HepG2 (cell line): Measurements from ENCODE around the gene BSG. TPM values are rescaled to one million over a fixed set of nuclear protein-coding genes. Genes with fewer than 3 reads are reported as not detected.

ENCODE experiments used
- ERF ChIP-seq: IDR thresholded peaks from 2 replicates; pipeline ENCODE4 v1.6.1; 2018; ENCODE audit warnings: missing biosample characterization, missing genetic modification reagents
- GLI4 ChIP-seq: sonication (generic); formaldehyde crosslinking; IDR thresholded peaks from 2 replicates; pipeline ENCODE4 v1.5.1; 2020; ENCODE audit warnings: missing genetic modification reagents, mild to moderate bottlenecking, moderate library complexity, borderline replicate concordance
- HINFP ChIP-seq: sonication (generic); formaldehyde crosslinking; IDR thresholded peaks from 2 replicates; pipeline ENCODE4 v1.4.0; 2020; ENCODE audit warnings: low read depth, mild to moderate bottlenecking, missing genetic modification reagents
- KMT2A ChIP-seq: sonication (generic); formaldehyde crosslinking; IDR thresholded peaks from 2 replicates; pipeline ENCODE4 v1.4.0; 2020; ENCODE audit warnings: missing genetic modification reagents
- POGK ChIP-seq: sonication (generic); formaldehyde crosslinking; conservative IDR thresholded peaks from 2 replicates; pipeline ENCODE4 v1.8.0; 2022; ENCODE audit warnings: mild to moderate bottlenecking, moderate library complexity, missing genetic modification reagents
- RBFOX2 ChIP-seq: fragments of 200-400 bp; formaldehyde crosslinking; IDR thresholded peaks from 2 replicates; pipeline ENCODE4 v1.6.1; 2017; ENCODE audit warnings: low read depth, mild to moderate bottlenecking, low read length
- RCOR2 ChIP-seq: IDR thresholded peaks from 2 replicates; pipeline ENCODE4 v1.6.1; 2016; ENCODE audit warnings: missing biosample characterization, missing genetic modification reagents
- REST ChIP-seq, 2 experiments: IDR thresholded peaks; 2 replicates each; pipeline ENCODE4 v1.6.1; 2011 to 2012; ENCODE audit warnings: low read length in 2 of 2, borderline replicate concordance in 1 of 2, low read depth in 1 of 2, mild to moderate bottlenecking in 1 of 2, moderate library complexity in 1 of 2
- SIX1 ChIP-seq: sonication (generic); formaldehyde crosslinking; IDR thresholded peaks from 2 replicates; pipeline ENCODE4 v1.4.0; 2020; ENCODE audit warnings: missing genetic modification reagents, borderline replicate concordance
- TMF1 ChIP-seq: sonication (generic); formaldehyde crosslinking; IDR thresholded peaks from 2 replicates; pipeline ENCODE4 v1.8.1; 2022; ENCODE audit warnings: low read depth, missing genetic modification reagents
- ZNF30 ChIP-seq: sonication (generic); formaldehyde crosslinking; IDR thresholded peaks from 2 replicates; pipeline ENCODE4 v1.5.0; 2020; ENCODE audit warnings: mild to moderate bottlenecking, missing genetic modification reagents
- ZNF329 ChIP-seq: sonication (generic); formaldehyde crosslinking; IDR thresholded peaks from 2 replicates; pipeline ENCODE4 v1.9.0; 2021; ENCODE audit warnings: low read depth, mild to moderate bottlenecking, missing genetic modification reagents
- ZNF468 ChIP-seq: sonication (generic); formaldehyde crosslinking; IDR thresholded peaks from 2 replicates; pipeline ENCODE4 v1.8.0; 2022; ENCODE audit warnings: mild to moderate bottlenecking, moderate library complexity, missing genetic modification reagents
- ZNF646 ChIP-seq: sonication (generic); formaldehyde crosslinking; IDR thresholded peaks from 2 replicates; pipeline ENCODE4 v1.9.0; 2021; ENCODE audit warnings: mild to moderate bottlenecking, missing genetic modification reagents
- ZNF7 ChIP-seq: IDR thresholded peaks from 2 replicates; pipeline ENCODE4 v1.6.1; 2016; ENCODE audit warnings: missing biosample characterization, missing genetic modification reagents
- polyA plus RNA-seq, 8 experiments: library from polyadenylated mRNA; depleted of rRNA in 3 of 8; stranded (reverse) in 7 of 8; unstranded in 1 of 8; fragments of >200 nt; fragmentation: Illumina TruSeq in 4 of 8; extraction: Trizol in 4 of 8; gene quantifications; 2 replicates each; pipeline versions ENCODE4 v1.2.1 to v1.2.3, GENCODE V29; 2011 to 2016; ENCODE audit warnings: low read depth in 4 of 8, missing spikeins in 1 of 8, mixed read lengths in 1 of 8; ENCODE audit not compliant: insufficient read depth in 1 of 8
- total RNA-seq, 5 experiments: library from RNA; depleted of rRNA; stranded (reverse); fragments of >200 nt; fragmentation: Illumina TruSeq; extraction: Trizol; gene quantifications; 2 replicates each; pipeline ENCODE4 v1.2.3, GENCODE V29; 2016; ENCODE audit warnings: low read depth in 1 of 5

Gene BSG
- total and polyA plus RNA-seq, 2 of the 13 experiments (the other 11 are each of a cell fraction or from before 2014, with no cell fraction given) = 309 to 754 TPM

- TF ChIP-seq ZNF646 (CRISPR knock-in tag) (no peak), REST (IDR thresholded peaks at IDR 0.05; ENCODE audit: borderline replicate concordance in 1 of 2, low read depth in 1 of 2, low read length in 2 of 2) (no peak), RBFOX2 (peak; percentile 58), TMF1 (CRISPR knock-in tag) (no peak), POGK (CRISPR knock-in tag) (no peak; the same call in 1 of the 2 replicates), GLI4 (CRISPR knock-in tag) (no peak; the same call in 1 of the 2 replicates), RCOR2 (CRISPR knock-in tag) (no peak), KMT2A (CRISPR knock-in tag) (no peak), HINFP (CRISPR knock-in tag) (no peak), ZNF468 (CRISPR knock-in tag) (no peak), ZNF7 (CRISPR knock-in tag) (no peak), ZNF30 (CRISPR knock-in tag) (no peak), ERF (CRISPR knock-in tag) (no peak), SIX1 (CRISPR knock-in tag) (no peak), ZNF329 (no peak)
These were observed 39.6 kb upstream of the BSG start (continued) for GRCh38 chr19:532561-533363.
